Transverse colon (tissue), 3 donors: Measurements from ENCODE around the gene RAB40C.

Experiments used
- CTCF ChIP-seq, 5 experiments: fragments of 200-600 bp in 3 of 5; fragments of 450-650 bp in 2 of 5; sonication (generic) in 3 of 5; IDR thresholded peaks; 1 replicate in 2 of 5; 2 replicates in 3 of 5; pipeline ENCODE4 v1.5.1; 2016 to 2017; ENCODE audit warnings: antibody characterized with exemption in 5 of 5, inconsistent platforms in 3 of 5, mild to moderate bottlenecking in 2 of 5, moderate library complexity in 1 of 5
- POLR2A ChIP-seq: fragments of 450-650 bp; IDR thresholded peaks from one replicate; pipeline ENCODE4 v1.6.1; 2016; ENCODE audit warnings: antibody characterized with exemption, mild to moderate bottlenecking, moderate library complexity

- TF ChIP-seq CTCF (IDR thresholded peaks at IDR 0.05) (no peak), POLR2A (no peak)
Observed at GRCh38 chr16:617855-618254, 28.0 kb downstream of the RAB40C start.
